Stimulated activated CD4-positive, alpha-beta T cell treated with anti-CD3 and anti-CD28 coated beads, Interleukin-15, amount 100 ng/mL, for 1 hour (primary cell): ENCODE measurements around the gene ZNF106.

Source experiments
- DNase-seq, 2 donors: peaks; one replicate each; pipeline ENCODE4 v3.0.0-alpha.2; 2020; ENCODE audit warnings: low read depth in 1 of 2, low spot score in 1 of 2

Gene ZNF106

GRCh38 chr15:42408178-42408577 lies 82.8 kb downstream of the ZNF106 start:
- DNase-seq: no peak

- DNase-seq: no peak
Measured at GRCh38 chr15:42405863-42406482, 85.0 kb downstream of the ZNF106 start.

- DNase-seq: no peak
Measured at GRCh38 chr15:42404461-42405235, 86.3 kb downstream of the ZNF106 start.

GRCh38 chr15:42403389-42403788 lies 87.6 kb downstream of the ZNF106 start:
- DNase-seq: no peak

- DNase-seq: no peak
Measured at GRCh38 chr15:42402455-42403205, 88.3 kb downstream of the ZNF106 start.

GRCh38 chr15:42401544-42402454 lies 89.1 kb downstream of the ZNF106 start:
- no peak for DNase-seq

GRCh38 chr15:42395838-42396237 lies 95.1 kb downstream of the ZNF106 start:
- DNase-seq: no peak

GRCh38 chr15:42394106-42394505 lies 96.8 kb downstream of the ZNF106 start:
- no peak for DNase-seq

GRCh38 chr15:42392309-42393024 lies 98.5 kb downstream of the ZNF106 start:
- no peak for DNase-seq

- no peak for DNase-seq
Measured at GRCh38 chr15:42387603-42388002, 103.3 kb downstream of the ZNF106 start.

GRCh38 chr15:42385980-42386700 lies 104.8 kb downstream of the ZNF106 start:
- no peak for DNase-seq

- DNase-seq: no peak
Measured at GRCh38 chr15:42385206-42385979, 105.5 kb downstream of the ZNF106 start.

- no peak for DNase-seq
Measured at GRCh38 chr15:42384597-42384996, 106.3 kb downstream of the ZNF106 start.

GRCh38 chr15:42378011-42378410 lies 112.9 kb downstream of the ZNF106 start:
- no peak for DNase-seq

GRCh38 chr15:42375941-42376340 lies 115.0 kb downstream of the ZNF106 start:
- no peak for DNase-seq

- DNase-seq: no peak
Measured at GRCh38 chr15:42375252-42375651, 115.7 kb downstream of the ZNF106 start.

- DNase-seq: no peak
Measured at GRCh38 chr15:42374810-42375209, 116.1 kb downstream of the ZNF106 start.

- DNase-seq: no peak
Measured at GRCh38 chr15:42373936-42374335, 117.0 kb downstream of the ZNF106 start.

GRCh38 chr15:42373274-42373673 lies 117.7 kb downstream of the ZNF106 start:
- DNase-seq: no peak
